Measurements from ENCODE around the gene HOXB8.

Gene HOXB8

GRCh38 chr17:48584223-48584741 is 30.8 kb downstream of the HOXB8 start:
- H3K27me3 ChIP-seq: peaks cover 100% of the 10 kb centered on the region
- H3K4me1 ChIP-seq: peaks cover 10% of the 10 kb centered on the region; the same call in 1 of the 2 replicates
- H4K20me1 ChIP-seq: peaks cover 97% of the 10 kb centered on the region
- no peak overlapping the region for H3K4me2 ChIP-seq
- H3K4me3 ChIP-seq: no peak overlapping the region
- H3K9ac ChIP-seq: no peak overlapping the region
- TF ChIP-seq Cebpa-rat (IDR thresholded peaks at IDR 0.05): no peak
- no peaks in the 10 kb centered on the region for H3K9me3 ChIP-seq
- H3K27ac ChIP-seq: no peak overlapping the region
- H3K36me3 ChIP-seq: no peaks in the 10 kb centered on the region

- H3K9me3 ChIP-seq: no peaks in the 10 kb centered on the region
- H3K9ac ChIP-seq: no peak overlapping the region
- H3K27ac ChIP-seq: no peak overlapping the region
- no peak overlapping the region for H3K4me3 ChIP-seq
- TF ChIP-seq Cebpa-rat (IDR thresholded peaks at IDR 0.05): no peak
- peaks cover 97% of the 10 kb centered on the region for H4K20me1 ChIP-seq
- H3K27me3 ChIP-seq: peaks cover 100% of the 10 kb centered on the region
- H3K4me2 ChIP-seq: no peak overlapping the region
- peaks cover 10% of the 10 kb centered on the region; the same call in 1 of the 2 replicates for H3K4me1 ChIP-seq
- no peaks in the 10 kb centered on the region for H3K36me3 ChIP-seq
These were observed 31.3 kb downstream of the HOXB8 start for GRCh38 chr17:48583708-48584222.

- Histone ChIP-seq H3K36me3 (no peaks in the 10 kb centered on the region), H3K4me1 (peaks cover 10% of the 10 kb centered on the region; the same call in 1 of the 2 replicates), H3K27me3 (peaks cover 100% of the 10 kb centered on the region), H3K9ac (no peak overlapping the region), H3K27ac (no peak overlapping the region), H4K20me1 (peaks cover 90% of the 10 kb centered on the region), H3K9me3 (no peaks in the 10 kb centered on the region), H3K4me2 (no peak overlapping the region), H3K4me3 (no peak overlapping the region)
- no peak for TF ChIP-seq Cebpa-rat (IDR thresholded peaks at IDR 0.05)
These were observed 32.4 kb downstream of the HOXB8 start for GRCh38 chr17:48582750-48583069.

GRCh38 chr17:48579760-48580554 is 35.1 kb downstream of the HOXB8 start:
- H3K27me3 ChIP-seq: peaks cover 100% of the 10 kb centered on the region
- no peak for TF ChIP-seq Cebpa-rat (IDR thresholded peaks at IDR 0.05)
- H3K9me3 ChIP-seq: no peaks in the 10 kb centered on the region
- no peak overlapping the region for H3K4me2 ChIP-seq
- no peaks in the 10 kb centered on the region for H3K36me3 ChIP-seq
- H3K27ac ChIP-seq: no peak overlapping the region
- no peak overlapping the region for H3K9ac ChIP-seq
- H3K4me3 ChIP-seq: no peak overlapping the region
- H3K4me1 ChIP-seq: peaks cover 5% of the 10 kb centered on the region; the same call in 1 of the 2 replicates
- peaks cover 88% of the 10 kb centered on the region for H4K20me1 ChIP-seq

GRCh38 chr17:48579471-48579759 is 35.7 kb downstream of the HOXB8 start:
- no peaks in the 10 kb centered on the region for H3K36me3 ChIP-seq
- no peak overlapping the region for H3K9ac ChIP-seq
- H3K27me3 ChIP-seq: peaks cover 100% of the 10 kb centered on the region
- peaks cover 5% of the 10 kb centered on the region; the same call in 1 of the 2 replicates for H3K4me1 ChIP-seq
- no peak overlapping the region for H3K27ac ChIP-seq
- H3K4me2 ChIP-seq: no peak overlapping the region
- TF ChIP-seq Cebpa-rat (IDR thresholded peaks at IDR 0.05): no peak
- no peak overlapping the region for H3K4me3 ChIP-seq
- H4K20me1 ChIP-seq: peaks cover 91% of the 10 kb centered on the region
- H3K9me3 ChIP-seq: no peaks in the 10 kb centered on the region

- no peak for TF ChIP-seq Cebpa-rat (IDR thresholded peaks at IDR 0.05)
- H3K4me1 ChIP-seq: peaks cover 5% of the 10 kb centered on the region; the same call in 1 of the 2 replicates
- no peak overlapping the region for H3K4me3 ChIP-seq
- peaks cover 91% of the 10 kb centered on the region for H4K20me1 ChIP-seq
- no peak overlapping the region for H3K4me2 ChIP-seq
- peaks cover 100% of the 10 kb centered on the region for H3K27me3 ChIP-seq
- no peak overlapping the region for H3K9ac ChIP-seq
- no peak overlapping the region for H3K27ac ChIP-seq
- no peaks in the 10 kb centered on the region for H3K36me3 ChIP-seq
- no peaks in the 10 kb centered on the region for H3K9me3 ChIP-seq
These were observed 36.2 kb downstream of the HOXB8 start for GRCh38 chr17:48578616-48579470.

GRCh38 chr17:48577946-48578615 is 37.0 kb downstream of the HOXB8 start, which contains the start of gene HOXB4:
Gene HOXB4, minus strand, starts transcription at chr17:48578350. Its CDS starts 31 bp downstream, at chr17:48578319.
- Histone ChIP-seq H3K9ac (no peak within 1 kb of the TSS), H3K4me3 (no peak within 1 kb of the TSS)

GRCh38 chr17:48577330-48577945 is 37.7 kb downstream of the HOXB8 start:
- Histone ChIP-seq H3K9me3 (no peaks in the 10 kb centered on the region), H3K9ac (no peak overlapping the region), H4K20me1 (peaks cover 91% of the 10 kb centered on the region), H3K4me2 (no peak overlapping the region), H3K27me3 (peaks cover 100% of the 10 kb centered on the region), H3K27ac (no peak overlapping the region), H3K4me1 (peaks cover 5% of the 10 kb centered on the region; the same call in 1 of the 2 replicates), H3K4me3 (no peak overlapping the region), H3K36me3 (no peaks in the 10 kb centered on the region)
- no peak for TF ChIP-seq Cebpa-rat (IDR thresholded peaks at IDR 0.05)

More at GRCh38 chr17:48577946-48578615, 37.0 kb downstream of the HOXB8 start, which contains the start of gene HOXB4:
- H4K20me1 ChIP-seq: peaks cover 91% of the 10 kb centered on the region
- TF ChIP-seq Cebpa-rat (IDR thresholded peaks at IDR 0.05): no peak
- peaks cover 100% of the 10 kb centered on the region for H3K27me3 ChIP-seq
- H3K27ac ChIP-seq: no peak within 1 kb of the TSS
- H3K4me2 ChIP-seq: no peak within 1 kb of the TSS
- H3K4me1 ChIP-seq: peaks cover 5% of the 10 kb centered on the region; the same call in 1 of the 2 replicates
- no peaks in the 10 kb centered on the region for H3K9me3 ChIP-seq
- H3K36me3 ChIP-seq: no peaks in the 10 kb centered on the region

Data from BLaER1 (cell line).